ENCODE results near the gene CLDN7. TPM values are rescaled to one million over a fixed set of nuclear protein-coding genes. Genes with fewer than 3 reads are reported as not detected.

CLDN7 gene
- total RNA-seq, 2 donors from 2014 or later, result 0.52 to 1.0 TPM

DNA sequence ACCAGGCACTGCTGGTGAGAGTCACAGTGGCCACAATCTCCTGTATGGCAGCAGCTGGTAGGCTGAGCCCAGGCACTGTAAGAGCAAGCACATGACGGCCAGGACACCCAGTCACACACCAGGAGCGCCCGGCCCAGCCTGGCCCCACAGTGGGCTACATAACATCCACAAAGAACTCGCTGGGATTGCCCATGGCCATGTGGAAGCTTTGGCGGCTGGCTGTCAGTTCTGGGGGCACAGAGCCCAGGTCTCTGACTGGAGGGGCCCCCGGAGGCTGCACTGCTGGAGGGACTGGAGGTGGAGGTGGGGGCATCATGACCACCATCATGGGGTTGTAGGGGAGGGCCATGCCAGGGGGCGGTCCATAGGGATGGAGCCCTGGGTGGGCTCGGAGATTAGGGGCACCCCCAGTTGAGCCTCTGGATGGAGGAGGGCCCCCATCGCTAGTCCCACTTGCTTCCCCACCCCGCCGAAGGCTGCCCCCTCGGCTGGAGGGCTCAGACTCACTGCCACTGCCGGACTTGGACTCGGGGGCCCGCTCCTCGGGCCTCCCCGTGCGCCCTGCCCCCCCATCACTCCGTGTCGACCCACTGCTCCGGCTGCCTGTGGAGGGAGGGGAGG, 36.5 kb downstream of the CLDN7 start:
- ATAC-seq (replicated peaks), result no peak
- no peaks in the 10 kb centered on the region for H3K27me3 Mint-ChIP-seq
- H3K4me1 Mint-ChIP-seq, result peaks cover 17% of the 10 kb centered on the region
- no peaks in the 10 kb centered on the region for H3K9me3 Mint-ChIP-seq
- no peak overlapping the region for H3K4me3 Mint-ChIP-seq
- no peak overlapping the region for H3K27ac Mint-ChIP-seq
- peaks cover 95% of the 10 kb centered on the region for H3K36me3 Mint-ChIP-seq (ENCODE audit: low read depth)

GRCh38 chr17:7224661-7225111, 37.6 kb downstream of the CLDN7 start:
- no peaks in the 10 kb centered on the region for H3K9me3 Mint-ChIP-seq
- no peak overlapping the region for H3K27ac Mint-ChIP-seq
- H3K27me3 Mint-ChIP-seq, result no peaks in the 10 kb centered on the region
- peaks cover 95% of the 10 kb centered on the region for H3K36me3 Mint-ChIP-seq (ENCODE audit: low read depth)
- no peak overlapping the region for H3K4me3 Mint-ChIP-seq
- H3K4me1 Mint-ChIP-seq, result peaks cover 22% of the 10 kb centered on the region
- no peak for ATAC-seq (replicated peaks)

DNA sequence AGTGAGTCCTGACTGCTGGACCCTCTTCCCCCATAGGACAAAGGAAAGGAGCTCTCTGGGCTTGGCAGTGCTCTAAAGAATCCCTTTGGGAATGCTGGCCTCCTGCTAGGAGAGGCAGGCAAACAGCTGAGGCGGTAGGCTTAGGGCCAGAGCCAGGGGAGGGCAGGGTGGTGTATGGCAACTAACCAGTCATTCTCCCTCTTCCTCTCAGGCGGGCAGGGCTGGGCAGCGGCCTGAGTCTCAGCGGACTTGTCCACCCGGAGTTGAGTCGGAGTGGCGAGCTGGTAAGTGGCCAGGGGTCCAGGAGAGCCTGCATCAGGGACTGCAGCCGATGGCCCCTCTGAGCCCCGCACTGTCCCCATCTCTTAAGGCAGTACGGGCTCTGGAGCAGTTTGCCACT, 38.2 kb downstream of the CLDN7 start:
- Mint-ChIP-seq H3K4me3 (no peak overlapping the region), H3K36me3 (ENCODE audit: low read depth) (peaks cover 94% of the 10 kb centered on the region), H3K27me3 (no peaks in the 10 kb centered on the region), H3K9me3 (no peaks in the 10 kb centered on the region), H3K27ac (no peak overlapping the region), H3K4me1 (peaks cover 26% of the 10 kb centered on the region)
- no peak for ATAC-seq (replicated peaks)

GRCh38 chr17:7223375-7223774, 38.9 kb downstream of the CLDN7 start:
- ATAC-seq (replicated peaks), result no peak
- H3K9me3 Mint-ChIP-seq, result no peaks in the 10 kb centered on the region
- H3K27ac Mint-ChIP-seq, result no peak overlapping the region
- H3K4me1 Mint-ChIP-seq, result peaks cover 31% of the 10 kb centered on the region
- H3K27me3 Mint-ChIP-seq, result no peaks in the 10 kb centered on the region
- H3K4me3 Mint-ChIP-seq, result no peak overlapping the region
- H3K36me3 Mint-ChIP-seq (ENCODE audit: low read depth), result peaks cover 86% of the 10 kb centered on the region

DNA sequence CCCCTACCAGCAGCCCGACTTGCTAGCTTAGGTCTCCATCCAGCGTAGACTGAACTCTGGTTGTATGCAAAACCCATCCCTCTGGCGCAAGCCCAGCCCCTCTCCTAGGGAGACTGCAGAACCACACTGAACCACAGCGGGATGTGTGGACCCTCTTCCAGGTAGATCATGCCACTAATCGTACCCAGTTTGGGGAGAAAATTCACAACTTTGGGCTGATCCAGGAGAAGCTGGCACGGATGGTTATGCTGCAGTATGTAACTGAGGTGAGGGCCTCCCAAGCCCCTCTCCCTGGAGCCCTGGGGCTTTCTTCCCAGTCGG, 39.3 kb downstream of the CLDN7 start:
- Mint-ChIP-seq H3K4me1 (peaks cover 27% of the 10 kb centered on the region), H3K27ac (no peak overlapping the region), H3K9me3 (no peaks in the 10 kb centered on the region), H3K27me3 (no peaks in the 10 kb centered on the region), H3K36me3 (ENCODE audit: low read depth) (peaks cover 82% of the 10 kb centered on the region), H3K4me3 (no peak overlapping the region)
- no peak for ATAC-seq (replicated peaks)

GRCh38 chr17:7222093-7222971, 39.9 kb downstream of the CLDN7 start:
- H3K27me3 Mint-ChIP-seq, result no peaks in the 10 kb centered on the region
- no peaks in the 10 kb centered on the region for H3K9me3 Mint-ChIP-seq
- H3K4me3 Mint-ChIP-seq, result peak overlapping the region; percentile 94
- ATAC-seq (replicated peaks), result no peak
- peaks cover 24% of the 10 kb centered on the region for H3K4me1 Mint-ChIP-seq
- peaks cover 76% of the 10 kb centered on the region for H3K36me3 Mint-ChIP-seq (ENCODE audit: low read depth)
- H3K27ac Mint-ChIP-seq, result peak overlapping the region; percentile 98

- Mint-ChIP-seq H3K9me3 (no peaks in the 10 kb centered on the region), H3K4me1 (peaks cover 26% of the 10 kb centered on the region), H3K27ac (peak overlapping the region; percentile 98), H3K27me3 (no peaks in the 10 kb centered on the region), H3K4me3 (peak overlapping the region; percentile 94), H3K36me3 (ENCODE audit: low read depth) (peaks cover 68% of the 10 kb centered on the region)
- no peak for ATAC-seq (replicated peaks)
Observed at GRCh38 chr17:7221278-7222092, 40.8 kb downstream of the CLDN7 start.

GRCh38 chr17:7220593-7221277, 41.5 kb downstream of the CLDN7 start:
- Mint-ChIP-seq H3K27ac (peak overlapping the region; percentile 98), H3K9me3 (no peaks in the 10 kb centered on the region), H3K4me3 (peak overlapping the region; percentile 94), H3K27me3 (no peaks in the 10 kb centered on the region), H3K4me1 (peaks cover 32% of the 10 kb centered on the region), H3K36me3 (ENCODE audit: low read depth) (peaks cover 63% of the 10 kb centered on the region)
- ATAC-seq (replicated peaks), result peak; percentile 52

DNA sequence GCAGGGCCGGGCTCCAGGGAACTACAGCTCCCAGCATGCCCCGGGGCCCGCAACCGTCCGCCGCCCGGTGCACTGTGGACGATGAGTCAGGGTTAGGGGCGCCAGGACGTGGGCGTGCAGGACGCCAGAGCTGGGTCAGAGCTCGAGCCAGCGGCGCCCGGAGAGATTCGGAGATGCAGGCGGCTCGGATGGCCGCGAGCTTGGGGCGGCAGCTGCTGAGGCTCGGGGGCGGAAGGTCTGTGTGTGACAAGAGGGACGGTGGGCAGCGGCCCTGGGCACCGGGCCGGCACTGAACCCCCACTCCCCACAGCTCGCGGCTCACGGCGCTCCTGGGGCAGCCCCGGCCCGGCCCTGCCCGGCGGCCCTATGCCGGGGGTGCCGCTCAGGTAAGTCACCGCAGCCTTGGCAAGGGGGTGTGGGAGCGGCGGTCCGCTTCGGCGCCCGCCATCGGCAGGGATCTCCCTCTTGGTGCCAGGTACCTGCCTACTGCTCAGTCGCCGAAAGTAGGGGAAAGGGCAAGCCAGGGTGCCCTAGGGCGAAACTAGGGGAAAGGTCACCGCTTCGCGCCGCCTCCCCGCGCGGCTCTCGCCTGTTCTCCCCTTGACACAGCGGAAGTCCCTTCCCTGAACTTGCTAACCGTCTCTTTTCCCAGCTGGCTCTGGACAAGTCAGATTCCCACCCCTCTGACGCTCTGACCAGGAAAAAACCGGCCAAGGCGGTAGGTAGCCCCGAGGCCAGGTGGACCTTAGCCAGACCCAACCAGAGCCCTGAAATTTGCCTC, 42.3 kb downstream of the CLDN7 start, which contains the start of the genes ACADVL and DLG4:
ACADVL (plus strand) TSS at position 127 of the 781 bp plus-strand sequence; CDS start at position 174, 47 bp downstream.
DLG4 (minus strand) TSS at position 25 of the 781 bp plus-strand sequence.
- peak; percentile 86 for ATAC-seq (replicated peaks)
- peaks cover 34% of the 10 kb centered on the region for H3K4me1 Mint-ChIP-seq

GRCh38 chr17:7219229-7219811, 43.0 kb downstream of the CLDN7 start:
- no peak for ATAC-seq (replicated peaks)
- Mint-ChIP-seq H3K27ac (peak overlapping the region; percentile 98), H3K36me3 (ENCODE audit: low read depth) (peaks cover 55% of the 10 kb centered on the region), H3K27me3 (no peaks in the 10 kb centered on the region), H3K9me3 (no peaks in the 10 kb centered on the region), H3K4me3 (peak overlapping the region; percentile 94), H3K4me1 (peaks cover 41% of the 10 kb centered on the region)

More for the DNA sequence above, 42.3 kb downstream of the CLDN7 start, which contains the start of the genes ACADVL and DLG4:
- Mint-ChIP-seq H3K27me3 (no peaks in the 10 kb centered on the region), H3K36me3 (ENCODE audit: low read depth) (peaks cover 56% of the 10 kb centered on the region), H3K27ac (peak within 1 kb of the TSS; percentile 98), H3K4me3 (peak within 1 kb of the TSS; percentile 94), H3K9me3 (no peaks in the 10 kb centered on the region)

DNA sequence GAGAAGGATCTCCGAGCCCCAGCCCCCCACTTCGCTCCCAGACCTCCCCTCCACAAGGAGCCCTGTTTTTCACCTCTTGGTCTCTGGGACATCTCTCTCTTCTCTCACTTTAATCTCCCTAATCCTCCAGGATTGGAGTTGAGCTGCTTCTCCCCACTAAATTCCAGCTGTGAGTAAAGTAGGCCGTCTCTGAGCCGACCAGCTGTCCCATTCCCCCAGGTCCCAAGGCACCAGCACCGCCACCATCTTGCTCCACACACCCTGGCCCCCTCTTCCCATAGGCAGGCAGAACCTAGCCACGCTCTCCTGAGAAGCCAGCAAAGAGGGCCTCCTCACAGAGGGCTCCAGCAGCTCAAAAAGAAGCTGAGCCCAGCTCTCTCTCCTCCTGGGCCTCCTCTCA, 43.5 kb downstream of the CLDN7 start:
- H3K4me1 Mint-ChIP-seq, result peaks cover 45% of the 10 kb centered on the region

DNA sequence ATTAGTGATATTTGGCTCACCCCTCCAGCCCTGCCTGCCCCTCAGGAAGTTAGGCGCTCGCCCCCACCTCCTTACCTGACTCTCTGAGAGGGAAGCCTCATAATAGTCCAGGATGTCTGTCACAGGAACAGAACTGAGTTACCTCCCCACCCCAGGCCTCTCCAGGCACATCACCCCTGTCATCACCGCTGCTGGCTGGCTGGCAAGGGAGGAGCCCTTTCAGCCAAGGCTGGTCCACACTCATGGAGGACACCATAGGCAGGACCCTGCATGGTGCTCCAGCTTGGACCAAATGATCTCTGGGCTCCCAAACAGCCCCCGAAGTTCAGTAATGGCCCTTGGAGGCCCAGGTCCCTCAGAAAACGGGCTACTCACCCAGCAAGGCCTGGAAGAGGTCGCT, 44.1 kb downstream of the CLDN7 start:
- Mint-ChIP-seq H3K27ac (peak overlapping the region; percentile 98), H3K27me3 (no peaks in the 10 kb centered on the region)
- no peak for ATAC-seq (replicated peaks)

More for the DNA sequence above, 43.5 kb downstream of the CLDN7 start:
- peak overlapping the region; percentile 98 for H3K27ac Mint-ChIP-seq
- peak overlapping the region; percentile 94 for H3K4me3 Mint-ChIP-seq
- no peaks in the 10 kb centered on the region for H3K27me3 Mint-ChIP-seq
- no peak for ATAC-seq (replicated peaks)
- H3K36me3 Mint-ChIP-seq (ENCODE audit: low read depth), result peaks cover 51% of the 10 kb centered on the region
- H3K9me3 Mint-ChIP-seq, result no peaks in the 10 kb centered on the region

More for the DNA sequence above, 44.1 kb downstream of the CLDN7 start:
- H3K9me3 Mint-ChIP-seq, result no peaks in the 10 kb centered on the region
- H3K4me3 Mint-ChIP-seq, result peak overlapping the region; percentile 94
- peaks cover 51% of the 10 kb centered on the region for H3K4me1 Mint-ChIP-seq
- H3K36me3 Mint-ChIP-seq (ENCODE audit: low read depth), result peaks cover 45% of the 10 kb centered on the region

Measured in activated T-helper 17 cell treated with anti-CD3 and anti-CD28 coated beads, Interleukin-2, amount 50 U/mL, for 72 hours (primary cell).